Uterine smooth muscle cell (primary cell): ENCODE results near the gene DNAJC16. TPM values are rescaled to one million over a fixed set of nuclear protein-coding genes. Genes with fewer than 3 reads are reported as not detected.

Source experiments
- total RNA-seq: library from RNA; depleted of rRNA; stranded (reverse); fragments of >200 nt; gene quantifications from 2 replicates; pipeline ENCODE4 v1.2.3, GENCODE V29; 2014

DNAJC16 gene
- 12.0 and 16.0 TPM in 2 replicates for total RNA-seq

DNA sequence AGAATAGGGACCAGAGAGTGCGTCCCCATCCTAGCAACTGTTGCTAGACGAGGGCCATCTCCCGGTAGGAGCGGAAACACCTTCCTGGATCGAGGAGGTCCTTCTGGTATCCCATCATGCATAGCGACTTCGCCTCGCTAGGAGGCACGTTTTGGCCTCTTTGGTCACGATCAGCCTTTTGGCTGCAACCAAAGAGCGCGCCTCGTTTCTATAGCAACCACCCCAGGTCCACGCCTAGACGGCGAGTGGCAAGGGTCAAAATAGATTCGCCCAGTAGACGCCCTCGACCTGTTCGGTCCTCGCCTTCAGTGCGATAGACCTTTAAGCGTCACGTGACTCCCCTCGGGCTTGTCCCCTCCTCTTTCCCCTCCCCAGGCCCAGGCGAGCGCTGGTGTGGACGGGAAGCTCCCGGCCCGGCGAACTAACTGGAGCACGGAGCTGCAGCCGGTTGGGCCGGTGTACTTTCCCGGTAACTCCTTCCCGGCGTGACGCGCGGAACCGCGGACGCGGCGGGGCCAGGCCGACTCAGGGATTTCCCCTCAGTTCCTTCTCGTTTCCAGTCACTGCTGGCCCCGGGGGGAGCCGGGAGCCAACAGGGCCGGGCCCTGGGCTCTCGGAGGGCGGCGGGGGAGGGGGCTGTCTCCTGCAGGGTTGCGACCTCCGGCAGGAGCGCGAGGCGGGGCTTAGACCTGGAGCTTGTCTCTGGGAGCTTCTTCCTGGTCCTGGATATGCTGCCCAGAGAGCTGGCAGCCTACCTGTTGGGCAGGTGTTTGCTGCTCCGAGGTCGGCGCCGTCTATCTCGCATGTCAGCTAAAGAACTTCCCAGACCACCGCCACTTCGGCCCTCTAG is at the start of gene DNAJC16:
Gene DNAJC16, plus strand, starts transcription at position 359 of the 850 bp plus-strand sequence. CDS start 2,258 bp downstream, outside the sequence.

DNA sequence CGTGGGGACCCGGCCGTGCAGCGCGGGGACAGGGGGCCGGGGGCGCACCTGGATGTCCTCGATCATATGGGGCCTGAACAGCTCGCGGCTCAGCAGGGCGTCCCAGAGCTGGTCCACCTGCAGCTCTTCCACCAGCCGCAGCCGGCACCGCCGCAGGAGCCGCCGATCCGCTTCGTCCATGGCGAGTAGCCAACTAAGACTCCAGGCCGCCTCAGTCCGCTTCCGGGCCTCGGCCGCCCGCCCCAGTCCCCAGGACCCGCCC is 2.7 kb upstream of the DNAJC16 start, which contains the start of gene CASP9:
Gene CASP9, minus strand, starts transcription at position 195 of the 262 bp plus-strand sequence. Its CDS starts 15 bp downstream, at position 180.

DNA sequence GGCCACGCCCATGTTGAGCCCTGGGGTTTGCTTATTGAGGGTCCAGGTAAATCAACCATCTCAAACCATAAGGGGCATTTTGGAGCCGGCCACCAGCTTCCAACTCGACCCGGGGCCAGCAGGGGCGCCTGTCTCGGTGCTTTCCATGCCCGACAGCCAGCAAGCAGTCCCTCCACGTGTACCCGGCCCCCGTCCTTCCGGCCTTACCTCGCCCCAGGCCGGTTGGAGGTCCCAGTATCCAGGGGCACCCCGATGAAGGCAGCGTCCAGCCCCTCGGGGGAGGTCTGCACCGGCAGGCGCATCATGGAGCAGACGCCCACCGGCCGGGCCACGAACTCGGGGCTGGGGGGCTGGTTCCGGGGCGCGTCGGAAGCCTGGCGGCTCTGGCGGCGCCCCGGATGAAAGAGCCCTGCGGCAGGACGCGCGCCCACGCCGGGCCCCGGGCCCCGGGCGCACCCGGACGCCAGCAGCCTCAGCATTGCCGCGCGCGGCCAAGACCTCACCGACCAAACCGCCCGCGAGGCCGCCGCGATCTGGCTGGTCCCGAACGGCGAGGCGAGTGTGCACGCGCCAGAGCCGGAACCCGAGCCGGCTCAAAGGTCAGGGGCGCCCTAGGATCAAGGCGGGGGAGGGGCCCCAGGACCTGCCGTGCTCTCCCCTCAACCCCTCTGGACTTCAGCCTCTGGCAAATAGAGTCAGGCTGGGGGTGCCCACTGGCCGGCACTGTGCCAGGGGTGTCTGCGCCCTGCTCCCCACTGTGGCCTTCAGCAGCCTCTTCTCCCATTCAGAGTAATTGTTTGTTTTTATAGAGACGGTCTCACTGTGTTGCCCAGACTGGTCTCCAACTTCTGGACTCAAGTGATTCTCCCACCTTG is 58.1 kb downstream of the DNAJC16 start, which contains the start of gene AGMAT:
Gene AGMAT, minus strand, starts transcription at position 563 of the 875 bp plus-strand sequence. Its CDS starts 84 bp downstream, at position 479.

DNA sequence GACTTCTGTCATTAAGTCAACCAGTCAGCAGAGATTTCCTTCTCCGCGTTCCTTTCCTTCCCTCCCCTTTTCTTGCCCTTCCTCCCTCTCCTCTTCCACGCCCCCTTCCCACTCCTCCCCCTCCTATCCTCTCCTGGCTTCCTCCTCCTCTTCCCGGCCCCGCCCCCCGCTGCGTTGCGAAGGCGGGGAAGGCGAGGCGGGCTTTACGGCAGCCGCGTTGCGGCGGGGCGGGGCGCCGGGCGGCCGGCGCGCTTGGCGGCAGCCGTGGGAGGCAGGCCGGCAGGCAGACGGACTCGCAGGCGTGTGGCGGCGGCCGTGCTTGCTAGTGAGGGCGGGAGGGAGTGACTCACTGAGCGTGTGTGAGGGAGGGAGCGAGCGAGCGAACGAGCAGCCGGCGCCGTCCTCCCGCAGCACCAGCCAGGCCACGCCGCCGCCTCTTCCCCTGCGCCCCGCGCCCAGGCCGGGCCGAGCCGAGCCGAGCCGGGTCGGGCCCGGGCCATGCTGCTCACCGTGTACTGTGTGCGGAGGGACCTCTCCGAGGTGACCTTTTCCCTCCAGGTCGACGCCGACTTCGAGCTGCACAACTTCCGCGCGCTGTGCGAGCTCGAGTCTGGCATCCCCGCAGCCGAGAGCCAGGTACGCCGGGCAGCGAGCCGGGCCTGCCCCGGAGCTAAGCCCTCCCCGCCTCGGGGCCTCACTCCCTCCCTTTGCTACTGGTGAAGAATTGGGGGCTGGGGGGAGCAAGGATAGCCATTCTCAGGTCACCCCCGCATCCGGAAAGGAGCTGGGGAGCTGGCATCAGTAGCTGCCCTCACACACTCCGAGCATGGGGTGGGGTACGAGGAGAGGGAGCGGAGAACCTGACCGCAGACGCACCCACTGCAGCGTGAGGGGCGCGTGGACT is 90.8 kb downstream of the DNAJC16 start, which contains the start of gene DDI2:
Gene DDI2, plus strand, starts transcription at position 286 of the 904 bp plus-strand sequence. Its CDS starts 213 bp downstream, at position 499.

Other genes starting within 250 kb of the DNAJC16 start
- 36.0 and 49.6 TPM in 2 replicates for gene EFHD2, start 117.0 kb upstream of the DNAJC16 start, total RNA-seq
- not detected in 2 replicates for gene CTRC, start 88.4 kb upstream of the DNAJC16 start, total RNA-seq
- gene CELA2A, start 70.1 kb upstream of the DNAJC16 start, total RNA-seq = not detected in 2 replicates
- gene CELA2B, start 50.7 kb upstream of the DNAJC16 start, total RNA-seq = not detected in 2 replicates
- 4.2 and 10.5 TPM in 2 replicates for gene CASP9, start 2.6 kb upstream of the DNAJC16 start, total RNA-seq
- gene AGMAT, start 58.2 kb downstream of the DNAJC16 start, total RNA-seq = 1.1 and 1.8 TPM in 2 replicates
- 14.1 and 14.4 TPM in 2 replicates for gene DDI2, start 90.6 kb downstream of the DNAJC16 start, total RNA-seq
- 60.5 and 98.2 TPM in 2 replicates for gene PLEKHM2, start 157.5 kb downstream of the DNAJC16 start, total RNA-seq
- gene SLC25A34, start 209.4 kb downstream of the DNAJC16 start, total RNA-seq = 0.44 and 0.62 TPM in 2 replicates
- not detected in 2 replicates for gene TMEM82, start 215.7 kb downstream of the DNAJC16 start, total RNA-seq
- gene FBLIM1, start 231.9 kb downstream of the DNAJC16 start, total RNA-seq = 54.5 and 73.2 TPM in 2 replicates